ENCODE results near the gene C6orf163.

The C6orf163 gene

DNA sequence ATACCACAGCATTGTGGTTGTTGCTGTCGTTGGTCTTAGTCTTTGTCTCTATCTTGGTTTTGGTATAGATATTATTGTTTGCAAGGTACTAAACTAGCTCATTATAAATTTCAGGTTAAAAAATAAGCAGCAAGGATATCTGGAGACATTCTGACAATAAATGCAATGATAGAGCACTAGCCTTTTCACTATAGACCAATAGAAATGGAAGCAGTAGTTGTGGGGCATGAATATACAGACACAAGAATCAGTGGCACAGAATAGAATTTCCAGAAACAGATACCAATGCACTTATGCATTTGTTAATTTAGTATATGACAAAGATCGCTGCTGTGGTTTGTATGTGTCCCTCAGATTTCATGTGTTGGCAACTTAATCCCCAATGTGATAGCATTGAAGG is 32.0 kb downstream of the C6orf163 start:
- Histone ChIP-seq H3K27me3 (ENCODE audit: insufficient read depth, low read depth) (no peaks in the 10 kb centered on the region), H2AFZ (ENCODE audit: low read depth) (no peak overlapping the region), H3K27ac (no peak overlapping the region), H3K4me1 (ENCODE audit: low read depth, poor library complexity, severe bottlenecking) (no peaks in the 10 kb centered on the region), H3K4me2 (no peak overlapping the region), H3K79me2 (ENCODE audit: insufficient read depth, low read depth) (no peaks in the 10 kb centered on the region), H3K36me3 (ENCODE audit: insufficient read depth) (no peaks in the 10 kb centered on the region), H4K20me1 (ENCODE audit: insufficient read depth) (no peaks in the 10 kb centered on the region), H3K9ac (no peak overlapping the region), H3K4me3 (IDR thresholded peaks at IDR 0.05; ENCODE audit: insufficient read depth, low read depth, low read length) (no peak overlapping the region)
- no peak for TF ChIP-seq CTCF (conservative IDR thresholded peaks at IDR 0.05; ENCODE audit: low read depth, low read length)

DNA sequence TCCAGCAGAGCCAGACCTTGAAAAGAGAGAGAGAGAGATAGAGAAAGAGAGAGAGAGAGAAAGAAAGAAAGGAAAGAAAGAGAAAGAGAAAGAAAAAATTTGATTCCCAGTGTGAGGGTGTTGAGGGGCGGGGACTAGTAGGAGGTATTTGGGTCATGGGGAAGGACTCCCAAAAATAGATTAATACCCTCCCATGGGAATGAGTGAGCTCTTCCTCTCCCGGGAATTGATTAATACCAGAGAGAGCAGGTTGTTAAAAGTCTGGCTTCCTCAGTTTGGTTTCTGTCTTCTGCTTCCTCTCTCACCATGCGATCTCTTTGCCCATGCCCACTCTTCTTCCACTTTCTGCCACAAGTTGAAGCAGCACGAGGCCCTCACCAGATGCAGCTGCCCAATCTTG is 34.3 kb downstream of the C6orf163 start:
- Histone ChIP-seq H3K9ac (no peak overlapping the region), H3K4me1 (ENCODE audit: low read depth, poor library complexity, severe bottlenecking) (no peaks in the 10 kb centered on the region), H3K4me3 (IDR thresholded peaks at IDR 0.05; ENCODE audit: insufficient read depth, low read depth, low read length) (no peak overlapping the region), H4K20me1 (ENCODE audit: insufficient read depth) (no peaks in the 10 kb centered on the region), H3K27me3 (ENCODE audit: insufficient read depth, low read depth) (no peaks in the 10 kb centered on the region), H2AFZ (ENCODE audit: low read depth) (no peak overlapping the region), H3K4me2 (no peak overlapping the region), H3K79me2 (ENCODE audit: insufficient read depth, low read depth) (no peaks in the 10 kb centered on the region), H3K36me3 (ENCODE audit: insufficient read depth) (no peaks in the 10 kb centered on the region), H3K27ac (no peak overlapping the region)
- TF ChIP-seq CTCF (conservative IDR thresholded peaks at IDR 0.05; ENCODE audit: low read depth, low read length), result no peak

GRCh38 chr6:87382861-87383260 is 38.2 kb downstream of the C6orf163 start:
- Histone ChIP-seq H3K4me1 (ENCODE audit: low read depth, poor library complexity, severe bottlenecking) (no peaks in the 10 kb centered on the region), H3K27me3 (ENCODE audit: insufficient read depth, low read depth) (no peaks in the 10 kb centered on the region), H3K27ac (no peak overlapping the region), H3K9ac (no peak overlapping the region), H4K20me1 (ENCODE audit: insufficient read depth) (no peaks in the 10 kb centered on the region), H3K4me3 (IDR thresholded peaks at IDR 0.05; ENCODE audit: insufficient read depth, low read depth, low read length) (no peak overlapping the region), H3K4me2 (no peak overlapping the region), H2AFZ (ENCODE audit: low read depth) (no peak overlapping the region), H3K36me3 (ENCODE audit: insufficient read depth) (no peaks in the 10 kb centered on the region), H3K79me2 (ENCODE audit: insufficient read depth, low read depth) (no peaks in the 10 kb centered on the region)
- no peak for TF ChIP-seq CTCF (conservative IDR thresholded peaks at IDR 0.05; ENCODE audit: low read depth, low read length)

DNA sequence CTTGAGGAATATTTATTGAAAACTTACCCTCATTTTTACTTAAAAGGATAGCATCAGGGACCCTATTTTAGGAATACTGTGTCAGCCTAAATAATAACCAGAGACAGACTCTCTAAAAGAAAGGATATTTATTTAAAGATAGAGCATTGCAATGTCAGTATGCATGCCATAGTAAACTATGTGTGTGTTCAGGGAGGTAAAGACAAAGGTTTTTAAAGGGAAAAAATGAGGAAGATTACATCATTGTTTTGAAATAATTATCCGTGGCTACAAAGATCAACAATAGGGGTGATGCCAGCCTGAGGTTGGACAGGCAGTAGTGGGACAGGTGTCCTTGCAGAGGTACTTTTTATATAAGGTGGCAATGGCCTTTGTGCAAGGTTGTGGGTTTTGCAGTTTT is 39.4 kb downstream of the C6orf163 start:
- TF ChIP-seq CTCF (conservative IDR thresholded peaks at IDR 0.05; ENCODE audit: low read depth, low read length), result no peak
- H3K4me3 ChIP-seq (IDR thresholded peaks at IDR 0.05; ENCODE audit: insufficient read depth, low read depth, low read length), result no peak overlapping the region
- no peaks in the 10 kb centered on the region for H3K36me3 ChIP-seq (ENCODE audit: insufficient read depth)
- no peak overlapping the region for H2AFZ ChIP-seq (ENCODE audit: low read depth)
- no peak overlapping the region for H3K27ac ChIP-seq
- H3K9ac ChIP-seq, result no peak overlapping the region
- H3K79me2 ChIP-seq (ENCODE audit: insufficient read depth, low read depth), result no peaks in the 10 kb centered on the region
- H3K4me2 ChIP-seq, result no peak overlapping the region
- H3K4me1 ChIP-seq (ENCODE audit: low read depth, poor library complexity, severe bottlenecking), result no peaks in the 10 kb centered on the region
- H3K27me3 ChIP-seq (ENCODE audit: insufficient read depth, low read depth), result no peaks in the 10 kb centered on the region
- no peaks in the 10 kb centered on the region for H4K20me1 ChIP-seq (ENCODE audit: insufficient read depth)

- no peaks in the 10 kb centered on the region for H4K20me1 ChIP-seq (ENCODE audit: insufficient read depth)
- H2AFZ ChIP-seq (ENCODE audit: low read depth), result no peak overlapping the region
- H3K27me3 ChIP-seq (ENCODE audit: insufficient read depth, low read depth), result no peaks in the 10 kb centered on the region
- no peaks in the 10 kb centered on the region for H3K79me2 ChIP-seq (ENCODE audit: insufficient read depth, low read depth)
- H3K9ac ChIP-seq, result no peak overlapping the region
- no peak overlapping the region for H3K27ac ChIP-seq
- no peak overlapping the region for H3K4me2 ChIP-seq
- no peak overlapping the region for H3K4me3 ChIP-seq (IDR thresholded peaks at IDR 0.05; ENCODE audit: insufficient read depth, low read depth, low read length)
- no peak for TF ChIP-seq CTCF (conservative IDR thresholded peaks at IDR 0.05; ENCODE audit: low read depth, low read length)
- no peaks in the 10 kb centered on the region for H3K4me1 ChIP-seq (ENCODE audit: low read depth, poor library complexity, severe bottlenecking)
- no peaks in the 10 kb centered on the region for H3K36me3 ChIP-seq (ENCODE audit: insufficient read depth)
Observed at GRCh38 chr6:87384449-87384848, 39.8 kb downstream of the C6orf163 start.

All from KMS-11 (cell line).